DMS 273 (cell line): ENCODE data around the gene COPS4.

Experiments
- DNase-seq: peaks from one replicate; lab custom pipeline; 2025; ENCODE audit not compliant: unreplicated experiment; lab: John Stamatoyannopoulos, UW

COPS4 gene

DNA sequence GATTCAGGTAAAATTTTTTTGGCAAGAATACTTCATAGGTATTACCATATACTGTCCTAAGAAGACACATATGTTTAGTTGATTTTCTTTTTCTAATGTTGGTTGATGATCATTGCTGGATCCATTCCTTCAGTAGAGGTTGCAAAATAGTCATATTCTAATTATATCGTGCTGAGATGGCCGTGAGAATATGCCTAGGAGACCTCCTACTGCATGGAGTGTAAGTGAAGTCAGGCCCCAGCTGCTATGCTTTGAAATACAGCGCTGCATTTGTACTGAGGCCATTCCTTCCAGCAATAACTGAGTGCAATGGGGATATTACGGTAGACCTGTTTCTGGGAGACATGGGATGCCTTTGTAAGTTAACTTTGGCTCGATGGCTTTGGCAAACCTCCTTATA, 86.3 kb downstream of the COPS4 start:
- no peak for DNase-seq

DNA sequence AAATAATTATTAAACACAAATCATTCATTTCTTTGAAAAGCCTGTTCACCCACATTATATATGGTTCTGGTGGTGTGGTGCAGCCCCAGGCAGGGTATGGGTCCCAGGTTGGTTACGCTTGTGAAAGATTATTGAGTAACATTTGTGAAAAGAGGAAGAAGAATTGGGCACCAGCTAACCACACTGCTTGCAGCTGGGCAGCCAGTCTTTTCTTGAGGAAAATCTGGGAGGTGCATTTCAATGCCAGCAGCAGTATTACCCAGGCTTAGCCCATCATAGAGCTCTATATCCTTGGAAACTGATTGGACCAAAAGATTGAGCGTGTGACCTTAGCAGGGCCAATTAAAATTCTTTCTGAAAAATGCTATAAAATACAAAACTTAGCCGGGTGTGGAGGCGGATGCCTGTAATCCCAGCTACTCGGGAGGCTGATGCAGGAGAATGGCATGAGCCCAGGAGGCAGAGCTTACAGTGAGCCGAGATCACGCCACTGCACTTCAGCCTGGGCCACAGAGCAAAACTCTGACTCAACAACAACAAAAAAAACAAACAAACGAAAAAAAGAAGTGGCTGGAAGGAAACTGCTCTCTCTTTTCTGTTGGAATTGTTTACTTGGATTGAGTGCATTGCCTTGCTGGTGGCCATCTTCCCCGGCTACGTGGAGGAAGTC, 89.3 kb downstream of the COPS4 start:
- DNase-seq = no peak
